Ectodermal cell (in vitro differentiated cells): ENCODE data around the gene CBR1.
"Not testable (repeated sequence)": the region's sequence is repeated elsewhere in the genome, so short reads cannot be mapped to it uniquely, and the experiment has no call there.

Experiments
- H3K27ac ChIP-seq: 2 replicates; pipeline ENCODE4 v1.7.0; 2013; ENCODE audit warnings: mild to moderate bottlenecking, low read depth, low read length; ENCODE audit not compliant: insufficient read depth, poor library complexity, severe bottlenecking
- H3K27me3 ChIP-seq: 2 replicates; pipeline ENCODE4 v1.7.0; 2013; ENCODE audit warnings: mild to moderate bottlenecking, low read length; ENCODE audit not compliant: insufficient read depth, control insufficient read depth, poor library complexity, severe bottlenecking
- H3K36me3 ChIP-seq: one replicate; pipeline ENCODE4 v1.7.0; 2013; ENCODE audit warnings: low read length; ENCODE audit not compliant: control insufficient read depth, insufficient read depth
- H3K4me1 ChIP-seq: one replicate; pipeline ENCODE4 v1.7.0; 2013; ENCODE audit warnings: low read length; ENCODE audit not compliant: control insufficient read depth, insufficient read depth
- H3K4me3 ChIP-seq: 2 replicates; pipeline ENCODE4 v1.7.0; 2013; ENCODE audit warnings: low read depth, low read length, control low read depth; ENCODE audit not compliant: insufficient read depth
- H3K9me3 ChIP-seq: 2 replicates; pipeline ENCODE4 v1.7.0; 2013; ENCODE audit warnings: mild to moderate bottlenecking, low read length, moderate library complexity; ENCODE audit not compliant: control insufficient read depth
- WGBS, 2 experiments: methylation state at CpG; one replicate each; pipeline ENCODE4 v1.1.7; 2013; ENCODE audit warnings: missing lambda C conversion rate in 2 of 2; 5-methylcytosine and 5-hydroxymethylcytosine counted together

Gene CBR1

GRCh38 chr21:36099000-36099399 lies 29.2 kb downstream of the CBR1 start:
- 87 to 96% methylated on average over 3 of the region's 3 CpGs for WGBS, 2 experiments
- no peaks in the 10 kb centered on the region for H3K9me3 ChIP-seq

GRCh38 chr21:36099695-36100211 lies 29.9 kb downstream of the CBR1 start:
- WGBS, 2 experiments = 34 to 36% methylated on average over 12 to 13 of the region's 13 CpGs
- H3K9me3 ChIP-seq, H3K4me1 ChIP-seq, H3K27me3 ChIP-seq, H3K36me3 ChIP-seq, H3K27ac ChIP-seq, H3K4me3 ChIP-seq: not testable (repeated sequence)

More at GRCh38 chr21:36099000-36099399, 29.2 kb downstream of the CBR1 start:
- H3K4me1 ChIP-seq = peaks cover 5% of the 10 kb centered on the region
- no peaks in the 10 kb centered on the region for H3K27me3 ChIP-seq
- H3K36me3 ChIP-seq = no peaks in the 10 kb centered on the region
- H3K4me3 ChIP-seq = no peak overlapping the region
- no peak overlapping the region for H3K27ac ChIP-seq

DNA sequence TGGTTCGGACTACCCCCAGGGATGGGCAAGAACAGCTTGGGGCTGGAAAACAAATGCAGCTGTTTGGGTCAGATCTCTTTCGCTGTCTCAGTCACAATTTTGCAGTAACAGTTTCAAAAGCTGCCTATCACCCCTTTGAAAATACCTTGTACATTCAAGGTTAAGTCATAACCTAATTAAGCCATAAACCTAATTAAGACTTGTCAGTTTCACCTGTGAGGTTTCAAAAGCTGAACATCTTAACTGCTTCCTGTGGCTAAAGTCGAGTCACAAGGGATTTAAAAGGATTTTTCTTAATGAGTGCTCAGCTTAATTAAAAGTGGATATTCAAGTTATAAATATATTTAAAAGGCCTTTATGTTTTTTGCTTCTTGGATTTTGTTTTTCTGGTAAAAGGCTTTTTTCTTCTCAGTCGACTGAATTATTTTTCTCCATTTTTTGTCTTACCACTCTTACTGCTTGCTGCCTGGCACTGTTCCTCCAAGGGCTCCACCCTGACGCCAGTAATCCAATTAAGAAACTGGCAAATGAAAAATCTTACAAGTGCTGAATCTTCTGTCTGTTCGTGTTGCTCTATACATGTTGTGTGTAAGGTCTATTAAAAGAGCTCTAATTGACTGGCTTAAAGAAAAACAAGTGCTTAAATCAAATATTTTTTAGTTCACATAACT lies 31.3 kb downstream of the CBR1 start:
- Histone ChIP-seq H3K27me3 (no peaks in the 10 kb centered on the region), H3K4me3 (no peak overlapping the region), H3K4me1 (peaks cover 5% of the 10 kb centered on the region), H3K9me3 (no peaks in the 10 kb centered on the region), H3K36me3 (no peaks in the 10 kb centered on the region), H3K27ac (no peak overlapping the region)
- 87 to 88% methylated on average over 6 of the region's 6 CpGs for WGBS, 2 experiments

DNA sequence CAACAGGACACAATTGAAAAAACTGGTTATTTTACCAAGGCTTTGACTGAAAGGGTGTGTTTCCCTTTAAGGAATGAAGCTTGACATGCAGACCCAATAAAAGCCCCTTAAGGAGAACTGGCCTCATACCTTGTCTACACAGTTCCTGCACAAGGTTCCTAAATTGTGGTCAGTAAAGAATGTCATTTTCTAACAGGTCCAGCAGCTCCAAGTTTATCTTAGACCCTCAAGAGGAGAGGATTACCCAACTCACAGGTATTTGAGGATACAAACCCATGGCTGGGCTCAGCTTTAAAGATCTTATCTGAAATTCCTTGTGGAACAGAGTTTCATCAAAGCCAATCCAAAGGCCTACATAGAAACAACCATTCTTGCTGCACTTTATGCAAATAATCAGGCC lies 33.6 kb downstream of the CBR1 start:
- Histone ChIP-seq H3K27ac (no peak overlapping the region), H3K9me3 (no peaks in the 10 kb centered on the region), H3K4me1 (no peaks in the 10 kb centered on the region), H3K27me3 (no peaks in the 10 kb centered on the region), H3K36me3 (no peaks in the 10 kb centered on the region), H3K4me3 (no peak overlapping the region)

GRCh38 chr21:36104317-36105300 lies 34.8 kb downstream of the CBR1 start:
- no peak overlapping the region for H3K4me3 ChIP-seq
- WGBS, 2 experiments = 78 to 79% methylated on average over 29 of the region's 29 CpGs

DNA sequence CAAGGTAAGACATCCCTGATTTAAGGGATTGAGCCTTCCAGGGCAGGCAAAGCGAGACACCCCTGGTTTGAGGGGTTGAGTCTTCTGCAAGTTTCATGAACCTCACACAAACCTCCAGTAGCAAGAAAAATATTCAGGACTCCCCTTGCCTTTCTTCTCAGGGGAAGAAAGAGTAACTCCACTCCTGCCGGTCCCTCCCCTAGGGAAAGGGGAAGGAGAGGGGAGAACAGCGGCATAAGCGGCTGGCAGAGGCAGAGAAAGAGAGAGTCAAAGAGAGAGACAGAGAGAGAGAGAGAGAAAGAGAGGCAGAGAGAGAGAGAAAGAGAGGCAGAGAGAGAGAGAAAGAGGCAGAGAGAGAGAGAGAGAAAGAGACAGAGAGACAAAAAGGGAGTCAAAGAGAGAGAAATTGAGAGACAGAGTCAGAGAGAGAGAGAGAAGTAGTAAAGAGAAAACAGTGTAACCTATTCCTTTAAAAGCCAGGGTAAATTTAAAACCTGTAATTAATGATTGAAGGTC lies 35.6 kb downstream of the CBR1 start:
- WGBS, 2 experiments = 68 to 85% methylated on average over 4 of the region's 4 CpGs
- no peaks in the 10 kb centered on the region for H3K4me1 ChIP-seq
- no peak overlapping the region for H3K27ac ChIP-seq
- H3K9me3 ChIP-seq = no peaks in the 10 kb centered on the region
- no peaks in the 10 kb centered on the region for H3K36me3 ChIP-seq
- no peak overlapping the region for H3K4me3 ChIP-seq
- H3K27me3 ChIP-seq = no peaks in the 10 kb centered on the region

More at GRCh38 chr21:36104317-36105300, 34.8 kb downstream of the CBR1 start:
- no peaks in the 10 kb centered on the region for H3K9me3 ChIP-seq
- no peaks in the 10 kb centered on the region for H3K27me3 ChIP-seq
- no peaks in the 10 kb centered on the region for H3K4me1 ChIP-seq
- no peak overlapping the region for H3K27ac ChIP-seq
- H3K36me3 ChIP-seq = no peaks in the 10 kb centered on the region

DNA sequence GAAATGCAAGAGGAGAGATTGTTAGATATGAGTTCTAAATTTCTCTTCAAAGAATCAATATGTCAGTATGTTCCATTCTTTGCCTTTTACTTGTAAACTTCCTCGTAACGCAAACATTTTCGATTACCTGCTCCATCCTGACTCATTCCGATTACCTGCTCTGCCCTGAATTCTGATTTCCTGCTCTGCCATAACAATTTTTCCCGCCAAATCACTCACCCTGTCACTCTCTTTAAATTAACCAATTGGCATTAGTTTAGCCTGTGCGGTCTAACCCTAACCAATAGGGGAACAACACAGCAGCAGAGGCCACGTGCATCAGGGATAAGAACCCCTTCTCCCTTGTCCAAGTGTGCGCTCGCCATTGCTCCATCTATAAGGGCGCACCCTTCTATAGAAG lies 40.0 kb downstream of the CBR1 start:
- no peaks in the 10 kb centered on the region for H3K9me3 ChIP-seq
- no peaks in the 10 kb centered on the region for H3K4me1 ChIP-seq
- no peaks in the 10 kb centered on the region for H3K27me3 ChIP-seq
- no peak overlapping the region for H3K4me3 ChIP-seq
- H3K27ac ChIP-seq = no peak overlapping the region
- 92 to 96% methylated on average over 9 to 10 of the region's 10 CpGs for WGBS, 2 experiments
- H3K36me3 ChIP-seq = no peaks in the 10 kb centered on the region

GRCh38 chr21:36111238-36111637 lies 41.4 kb downstream of the CBR1 start:
- Histone ChIP-seq H3K27me3 (no peaks in the 10 kb centered on the region), H3K4me1 (no peaks in the 10 kb centered on the region), H3K4me3 (no peak overlapping the region), H3K9me3 (no peaks in the 10 kb centered on the region), H3K27ac (no peak overlapping the region), H3K36me3 (no peaks in the 10 kb centered on the region)
- WGBS, 2 experiments = 94% methylated on average over 8 of the region's 8 CpGs

- H3K36me3 ChIP-seq = no peaks in the 10 kb centered on the region
- no peak overlapping the region for H3K27ac ChIP-seq
- no peak overlapping the region for H3K4me3 ChIP-seq
- H3K9me3 ChIP-seq = no peaks in the 10 kb centered on the region
- H3K27me3 ChIP-seq = no peaks in the 10 kb centered on the region
- H3K4me1 ChIP-seq = no peaks in the 10 kb centered on the region
- 88 to 90% methylated on average over 17 of the region's 17 CpGs for WGBS, 2 experiments
Observed at GRCh38 chr21:36113647-36114428, 44.0 kb downstream of the CBR1 start.
